OCI-LY7 (cell line): ENCODE results near the gene OSER1. TPM values are rescaled to one million over a fixed set of nuclear protein-coding genes. Genes with fewer than 3 reads are reported as not detected.
"Not testable (repeated sequence)": the region's sequence is repeated elsewhere in the genome, so short reads cannot be mapped to it uniquely, and the experiment has no call there.

Experiments used
- BruUV-seq: library from RNA; stranded (reverse); fragments of 400-500 nt; replicated peaks from 2 replicates; lab custom pipeline; 2021; lab: Mats Ljungman, UMichigan
- CTCF ChIA-PET: fragments of 300-600 bp; sonication (Branson Sonifier 250); formaldehyde crosslinking; loops from one replicate; lab custom pipeline; 2022; ENCODE audit warnings: antibody characterized with exemption; ENCODE audit not compliant: unreplicated experiment; lab: Charles Lee
- POLR2A ChIA-PET: fragments of 300-600 bp; sonication (Branson Sonifier 250); formaldehyde crosslinking; loops from one replicate; lab custom pipeline; 2022; ENCODE audit warnings: antibody characterized with exemption; lab: Charles Lee
- DNase-seq: peaks from one replicate; pipeline ENCODE4 v3.0.0-alpha.2; 2015; ENCODE audit warnings: low spot score
- H2AFZ ChIP-seq: fragments of 200-600 bp; sonication (generic), shearing (Covaris generic); 2 replicates; pipeline ENCODE4 v1.6.1; 2014; ENCODE audit warnings: mild to moderate bottlenecking, antibody characterized with exemption, low read length, moderate library complexity
- H3K27ac ChIP-seq: fragments of 200-600 bp; sonication (generic); 2 replicates; pipeline ENCODE4 v1.5.1; 2014; ENCODE audit warnings: mixed run types, low read depth, mild to moderate bottlenecking, moderate library complexity, low read length, inconsistent platforms; ENCODE audit not compliant: poor library complexity, severe bottlenecking
- H3K36me3 ChIP-seq: fragments of 200-600 bp; sonication (generic); 2 replicates; pipeline ENCODE4 v1.6.1; 2014; ENCODE audit warnings: mild to moderate bottlenecking, antibody characterized with exemption, low read length, moderate library complexity, mixed read lengths; ENCODE audit not compliant: insufficient read depth
- H3K4me1 ChIP-seq: fragments of 200-600 bp; sonication (generic); 2 replicates; pipeline ENCODE4 v1.5.1; 2014; ENCODE audit warnings: mild to moderate bottlenecking, low read length; ENCODE audit not compliant: insufficient read depth, poor library complexity, severe bottlenecking
- H3K4me2 ChIP-seq: fragments of 200-600 bp; sonication (generic); 2 replicates; pipeline ENCODE4 v1.6.1; 2014; ENCODE audit warnings: mild to moderate bottlenecking, low read length
- H3K4me3 ChIP-seq: fragments of 200-600 bp; sonication (generic); 2 replicates; pipeline ENCODE4 v1.5.1; 2014; ENCODE audit warnings: mild to moderate bottlenecking, low read depth, low read length; ENCODE audit not compliant: poor library complexity, severe bottlenecking
- H3K79me2 ChIP-seq: fragments of 200-600 bp; sonication (generic); 2 replicates; pipeline ENCODE4 v1.6.1; 2016; ENCODE audit warnings: low read depth, mild to moderate bottlenecking, low read length, moderate library complexity, mixed read lengths; ENCODE audit not compliant: insufficient read depth
- H3K9me2 ChIP-seq: fragments of 200-600 bp; sonication (generic); 2 replicates; pipeline ENCODE4 v1.6.1; 2016; ENCODE audit warnings: mild to moderate bottlenecking, low read length, mixed read lengths; ENCODE audit not compliant: insufficient read depth
- H3K9me3 ChIP-seq: fragments of 200-600 bp; sonication (generic); 2 replicates; pipeline ENCODE4 v1.6.1; 2014; ENCODE audit warnings: mild to moderate bottlenecking, mixed run types, low read length, mixed read lengths
- H4K20me1 ChIP-seq: fragments of 200-600 bp; sonication (generic); 2 replicates; pipeline ENCODE4 v1.6.1; 2014; ENCODE audit warnings: mild to moderate bottlenecking, antibody characterized with exemption, low read length, moderate library complexity, mixed read lengths; ENCODE audit not compliant: insufficient read depth
- CTCF ChIP-seq: fragments of 200-600 bp; sonication (generic); conservative IDR thresholded peaks from 2 replicates; pipeline ENCODE4 v1.5.1; 2014; ENCODE audit warnings: mild to moderate bottlenecking, antibody characterized with exemption, low read length, moderate library complexity, mixed read lengths
- EZH2phosphoT487 ChIP-seq: fragments of 200-600 bp; sonication (generic); IDR thresholded peaks from 2 replicates; pipeline ENCODE4 v1.6.1; 2018; ENCODE audit warnings: low read depth, borderline replicate concordance, mild to moderate bottlenecking, mixed run types, antibody characterized with exemption, low read length, moderate library complexity, mixed read lengths
- intact Hi-C: fragments of 100-400 bp; cut with micrococcal nuclease; formaldehyde crosslinking; loops from one replicate; pipeline ENCODE4 v1.10.0; 2022; ENCODE audit not compliant: unreplicated experiment
- total RNA-seq, 2 experiments: library from RNA; depleted of rRNA in 1 of 2; stranded (reverse); fragments of >200 nt in 1 of 2; shearing (Covaris generic) in 1 of 2; gene quantifications; 2 replicates each; pipeline ENCODE4 v1.2.3, GENCODE V29; 2014 to 2022

Gene OSER1
- total RNA-seq, 2 experiments from 2014 or later = 28.1 to 31.9 TPM

GRCh38 chr20:44190197-44190852, 20.2 kb downstream of the OSER1 start:
- POLR2A ChIA-PET, BruUV-seq, H3K4me3 ChIP-seq, H3K36me3 ChIP-seq, H3K4me2 ChIP-seq, H4K20me1 ChIP-seq, H3K27ac ChIP-seq, H3K9me2 ChIP-seq, H2AFZ ChIP-seq, H3K9me3 ChIP-seq, H3K79me2 ChIP-seq: not testable (repeated sequence)
- intact Hi-C loops = loop anchor here (1.0 kb wide), 1 partner anchor 74 kb away; no protein-coding TSS in a partner anchor
- peaks cover 12% of the 10 kb centered on the region for H3K4me1 ChIP-seq
- peak; percentile 86 for TF ChIP-seq CTCF
- DNase-seq = peak; percentile 71
- CTCF ChIA-PET = interaction anchor here (0.8 to 1.0 kb wide), 2 partner anchors 74 to 91 kb away, joined by 3 to 4 read pairs; no protein-coding TSS in a partner anchor

- BruUV-seq = no TSS peak
- no peak for DNase-seq
- ChIA-PET POLR2A (no interaction called here), CTCF (no interaction called here)
- Histone ChIP-seq H3K9me2 (no peaks in the 10 kb centered on the region), H3K4me1 (peaks cover 12% of the 10 kb centered on the region), H3K27ac (no peak overlapping the region), H4K20me1 (no peaks in the 10 kb centered on the region), H3K36me3 (no peaks in the 10 kb centered on the region), H2AFZ (no peak overlapping the region), H3K79me2 (no peaks in the 10 kb centered on the region), H3K4me2 (no peak overlapping the region), H3K9me3 (no peaks in the 10 kb centered on the region), H3K4me3 (no peak overlapping the region)
- intact Hi-C loops = no loop called here
- no peak for TF ChIP-seq CTCF
These were observed 21.8 kb downstream of the OSER1 start for GRCh38 chr20:44188752-44189151.

GRCh38 chr20:44187772-44188709, 22.5 kb downstream of the OSER1 start:
- intact Hi-C loops = no loop called here
- peak; percentile 41 for DNase-seq
- ChIA-PET CTCF (interaction anchor here (1.2 kb wide), 1 partner anchor 68 kb away, joined by 5 read pairs; no protein-coding TSS in a partner anchor), POLR2A (no interaction called here)
- TF ChIP-seq CTCF (no peak), EZH2phosphoT487 (no peak)
- Histone ChIP-seq H3K27ac (no peak overlapping the region), H3K9me3 (no peaks in the 10 kb centered on the region), H3K4me3 (no peak overlapping the region), H4K20me1 (no peaks in the 10 kb centered on the region), H3K4me1 (peaks cover 12% of the 10 kb centered on the region), H3K79me2 (no peaks in the 10 kb centered on the region), H3K36me3 (no peaks in the 10 kb centered on the region), H2AFZ (peak overlapping the region; percentile 65), H3K4me2 (peak overlapping the region; percentile 49), H3K9me2 (no peaks in the 10 kb centered on the region)
- no TSS peak for BruUV-seq
